ENCODE results near the gene SCAF11. TPM values are rescaled to one million over a fixed set of nuclear protein-coding genes. Genes with fewer than 3 reads are reported as not detected.
A peak's percentile ranks its signal among the peaks of the same experiment; 100 is the strongest.

The SCAF11 gene
- 455 and 475 TPM in 2 replicates for total RNA-seq (2013; cell fraction: nucleolus; rRNA removed)
- total RNA-seq (2014; rRNA removed) (88.7 and 89.7 TPM in 2 replicates), total RNA-seq (2014; rRNA removed; fragmentation: Illumina TruSeq; extraction: Trizol) (153 and 154 TPM in 2 replicates), total RNA-seq (2021) (94.6 and 102 TPM in 2 replicates), polyA plus RNA-seq (2011; rRNA removed) (88.4 and 149 TPM in 2 replicates), polyA plus RNA-seq (2014; fragmentation: Illumina TruSeq; extraction: Trizol) (108 and 134 TPM in 2 replicates), polyA plus RNA-seq (2014; fragmentation: Nextera tagmentation; extraction: Ambion mirVana) (10 to 100 TPM; 42.0 to 44.9 TPM), polyA plus RNA-seq (2014; rRNA removed) (83.2 and 108 TPM in 2 replicates), polyA plus RNA-seq (2016; fragmentation: Nextera tagmentation; extraction: Ambion mirVana) (100 to 1,000 TPM in 1 of 2 experiments, 10 to 100 TPM in 1; 98.2 to 106 TPM), polyA minus RNA-seq (2011; rRNA and poly(A)+ RNA removed) (112 and 153 TPM in 2 replicates), Bru-seq, nascent RNA (percentile 96 among the genes with signal in this experiment), BruChase-seq, experiment 1, labeled RNA remaining after a 6-hour chase (percentile 96 among the genes with signal in this experiment), BruChase-seq, experiment 2, labeled RNA remaining after a 2-hour chase (percentile 96 among the genes with signal in this experiment)
- polyA plus RNA-seq (2011; ENCODE audit: low read depth), result 41.9 TPM
- polyA plus RNA-seq (2011; cell fraction: cytosol; rRNA removed), result 35.6 and 45.1 TPM in 2 replicates
- 59.1 and 72.2 TPM in 2 replicates for polyA plus RNA-seq (2011; cell fraction: nucleus; rRNA removed)
- 47.9 and 53.9 TPM in 2 replicates for polyA plus RNA-seq (2012)
- polyA minus RNA-seq (2011; cell fraction: cytosol; rRNA and poly(A)+ RNA removed), result 37.7 and 54.9 TPM in 2 replicates
- polyA minus RNA-seq (2011; cell fraction: nucleus; rRNA and poly(A)+ RNA removed), result 72.1 and 120 TPM in 2 replicates
- long read RNA-seq, experiment 1, transcript SCAF11-203 (4 exons, 1,336 nt), result major isoform, 8 of 37 reads
- long read RNA-seq, experiment 1, partial matches to known transcripts, result 24 of 37 reads
- long read RNA-seq, experiment 1, other reads (novel, unspliced or antisense), result 5 of 37 reads
- long read RNA-seq, experiment 2, full-length matches to known transcripts, result 51 of 420 reads
- long read RNA-seq, experiment 2, partial matches to known transcripts, result 312 of 420 reads
- long read RNA-seq, experiment 2, other reads (novel, unspliced or antisense), result 57 of 420 reads

GRCh38 chr12:45990468-45991283, at the start of gene SCAF11:
Gene SCAF11, minus strand, starts transcription at chr12:45990574. Its CDS starts 26,407 bp downstream, at chr12:45964167.
- WGBS (ENCODE audit: insufficient coverage, insufficient replicate concordance, low lambda C conversion rate, missing lambda C conversion rate), result under 1% methylated on average over 47 of the region's 54 CpGs
- ChIA-PET CTCF (interaction anchor here (0.6 to 2.3 kb wide), 18 partner anchors 12 to 671 kb away, joined by 3 to 22 read pairs (median 3); no protein-coding TSS in a partner anchor), SMC1A (ENCODE audit: uncharacterized antibody, unreplicated experiment) (interaction anchor here (0.7 to 3.3 kb wide), 8 partner anchors 9 to 215 kb away, joined by 4 to 18 read pairs (median 6); no protein-coding TSS in a partner anchor), POLR2A (interaction anchor here (0.5 to 1.9 kb wide), 8 partner anchors 62 to 402 kb away, joined by 3 to 11 read pairs (median 5); partner anchors contain the start of gene SLC38A1), RAD21 (ENCODE audit: unreplicated experiment) (interaction anchor here (0.6 to 4.6 kb wide), 16 partner anchors 13 to 1031 kb away, joined by 3 to 22 read pairs (median 4); no protein-coding TSS in a partner anchor)
- in situ Hi-C loops (cut with MboI), result no loop called here
- Histone ChIP-seq H3K79me2 (ENCODE audit: control insufficient read depth, insufficient read depth, low read length) (peaks cover 52% of the 10 kb centered on the region), H4K20me1 (ENCODE audit: control insufficient read depth, insufficient read depth) (no peaks in the 10 kb centered on the region), H3K27me3 (replicated peaks in 1 of 2; ENCODE audit: control insufficient read depth in 2 of 2, insufficient read depth in 2 of 2, low read length in 1 of 2) (no peaks in the 10 kb centered on the region), H2AFZ (ENCODE audit: control insufficient read depth, low read depth, low read length) (peak within 1 kb of the TSS; percentile 85), H3K9me3 (replicated peaks; ENCODE audit: control insufficient read depth, insufficient read depth, low read length) (no peaks in the 10 kb centered on the region; the same call in 2 of the 3 replicates), H3K4me2 (ENCODE audit: control insufficient read depth, insufficient read depth) (peak within 1 kb of the TSS; percentile 70), H3K4me1 (ENCODE audit: control insufficient read depth, insufficient read depth, low read length) (peaks cover 8% of the 10 kb centered on the region), H3K4me3 (peak within 1 kb of the TSS; percentile 92), H3K27ac (ENCODE audit: control insufficient read depth, insufficient read depth) (peak within 1 kb of the TSS; percentile 99), H3K9ac (ENCODE audit: control insufficient read depth, insufficient read depth, low read length) (peak within 1 kb of the TSS; percentile 96), H3K36me3 (ENCODE audit: control insufficient read depth in 2 of 2, insufficient read depth in 2 of 2, low read length in 1 of 2) (peaks cover 0 to 3% of the 10 kb centered on the region in 2 experiments; a peak in 1 of 4 replicates)
- intact Hi-C loops (cut with micrococcal nuclease; ENCODE audit: unreplicated experiment), result loop anchor here (1.0 to 5.0 kb wide), 10 partner anchors 82 to 1031 kb away; partner anchors contain the start of genes ARID2 and SLC38A1
- peak; percentile 99 for DNase-seq (ENCODE audit: low read depth, low spot score)
- FAIRE-seq, result peak; percentile 86
- ATAC-seq, result peak; percentile 85
- BruUV-seq (replicated peaks), result no TSS peak
- TF ChIP-seq HCFC1 (IDR thresholded peaks at IDR 0.05; ENCODE audit: low read length) (peak; percentile 74), ZBTB40 (IDR thresholded peaks at IDR 0.05; ENCODE audit: borderline replicate concordance) (no peak), SMC3 (IDR thresholded peaks at IDR 0.05; ENCODE audit: borderline replicate concordance, low read length) (peak; percentile 72), ZZZ3 (IDR thresholded peaks at IDR 0.05; ENCODE audit: control insufficient read depth, insufficient read length, low read depth) (no peak), CBX3 (IDR thresholded peaks at IDR 0.05; ENCODE audit: borderline replicate concordance, low read depth) (no peak), E2F8 (IDR thresholded peaks at IDR 0.05; ENCODE audit: low read depth, partially characterized antibody) (peak; percentile 15), STAT1 (conservative IDR thresholded peaks at IDR 0.05) (no peak; the same call in 1 of the 2 replicates)
- TF ChIP-seq, protein P1, sequence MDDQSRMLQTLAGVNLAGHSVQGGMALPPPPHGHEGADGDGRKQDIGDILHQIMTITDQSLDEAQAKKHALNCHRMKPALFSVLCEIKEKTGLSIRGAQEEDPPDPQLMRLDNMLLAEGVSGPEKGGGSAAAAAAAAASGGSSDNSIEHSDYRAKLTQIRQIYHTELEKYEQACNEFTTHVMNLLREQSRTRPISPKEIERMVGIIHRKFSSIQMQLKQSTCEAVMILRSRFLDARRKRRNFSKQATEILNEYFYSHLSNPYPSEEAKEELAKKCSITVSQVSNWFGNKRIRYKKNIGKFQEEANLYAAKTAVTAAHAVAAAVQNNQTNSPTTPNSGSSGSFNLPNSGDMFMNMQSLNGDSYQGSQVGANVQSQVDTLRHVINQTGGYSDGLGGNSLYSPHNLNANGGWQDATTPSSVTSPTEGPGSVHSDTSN (IDR thresholded peaks at IDR 0.05; ENCODE audit: insufficient replicate concordance, low read depth, low read length), result peak; percentile 17
